Fibroblast of lung (primary cell): Measurements from ENCODE around the gene FBXO34. TPM values are rescaled to one million over a fixed set of nuclear protein-coding genes. Genes with fewer than 3 reads are reported as not detected.
"Not testable (repeated sequence)": the region's sequence is repeated elsewhere in the genome, so short reads cannot be mapped to it uniquely, and the experiment has no call there.

Experiments
- DNase-seq, 2 donors: peaks; one replicate each; pipeline versions ENCODE4 v3.0.0 to v3.0.0-alpha.2; 2010; ENCODE audit warnings: low read depth in 2 of 2
- H2AFZ ChIP-seq: 2 replicates; pipeline ENCODE4 v1.5.1; 2012; ENCODE audit warnings: low read length, control low read depth, inconsistent platforms
- H3K27ac ChIP-seq: 2 replicates; pipeline ENCODE4 v1.5.1; 2011; ENCODE audit warnings: low read length, control low read depth; ENCODE audit not compliant: insufficient read depth
- H3K27me3 ChIP-seq: 2 replicates; pipeline ENCODE4 v1.5.1; 2011; ENCODE audit warnings: mild to moderate bottlenecking, low read length; ENCODE audit not compliant: control insufficient read depth, insufficient read depth
- H3K36me3 ChIP-seq: 2 replicates; pipeline ENCODE4 v1.5.1; 2011; ENCODE audit warnings: low read length; ENCODE audit not compliant: control insufficient read depth, insufficient read depth
- H3K4me1 ChIP-seq: 2 replicates; pipeline ENCODE4 v1.5.1; 2011; ENCODE audit warnings: low read length; ENCODE audit not compliant: control insufficient read depth, insufficient read depth; ENCODE audit errors: extremely low read depth
- H3K4me2 ChIP-seq: 2 replicates; pipeline ENCODE4 v1.5.1; 2011; ENCODE audit warnings: low read length, control low read depth; ENCODE audit not compliant: insufficient read depth; ENCODE audit errors: extremely low read depth
- H3K4me3 ChIP-seq, 4 experiments: fragments of 200-600 bp in 1 of 4; sonication (generic) in 1 of 4; replicated peaks in 1 of 4; 2 replicates each; pipeline ENCODE4 v1.5.1; 2011 to 2016; ENCODE audit warnings: low read length in 4 of 4, low read depth in 3 of 4, mild to moderate bottlenecking in 3 of 4, control low read depth in 2 of 4, inconsistent platforms in 1 of 4, mixed read lengths in 1 of 4; ENCODE audit not compliant: insufficient read depth in 1 of 4; ENCODE audit errors: control extremely low read depth in 1 of 4
- H3K79me2 ChIP-seq: 2 replicates; pipeline ENCODE4 v1.5.1; 2012; ENCODE audit warnings: mild to moderate bottlenecking, low read length, inconsistent platforms; ENCODE audit not compliant: control insufficient read depth, insufficient read depth
- H3K9ac ChIP-seq: 2 replicates; pipeline ENCODE4 v1.5.1; 2011; ENCODE audit warnings: mild to moderate bottlenecking, low read length, control low read depth; ENCODE audit not compliant: insufficient read depth
- H3K9me3 ChIP-seq: 2 replicates; pipeline ENCODE4 v1.5.1; 2012; ENCODE audit warnings: low read depth, low read length; ENCODE audit not compliant: control insufficient read depth, insufficient read depth
- H4K20me1 ChIP-seq: 2 replicates; pipeline ENCODE4 v1.5.1; 2011; ENCODE audit warnings: low read length; ENCODE audit not compliant: control insufficient read depth, insufficient read depth; ENCODE audit errors: extremely low read depth
- EZH2 ChIP-seq: IDR thresholded peaks from 2 replicates; pipeline ENCODE4 v1.5.1; 2012; ENCODE audit warnings: low read length, control low read depth, mild to moderate bottlenecking; ENCODE audit errors: missing control alignments
- polyA plus RNA-seq, 2 donors: library from polyadenylated mRNA; depleted of rRNA in 1 of 2; stranded (reverse) in 1 of 2; unstranded in 1 of 2; fragments of >200 nt; gene quantifications; 2 replicates each; pipeline ENCODE4 v1.2.1, GENCODE V29; 2011 to 2012; ENCODE audit warnings: missing spikeins in 1 of 2
- total RNA-seq: library from RNA; depleted of rRNA; stranded (reverse); fragments of >200 nt; gene quantifications from 2 replicates; pipeline ENCODE4 v1.2.1, GENCODE V29; 2014
- TF ChIP-seq, protein P1 (sequence below), 2 donors: IDR thresholded peaks in 1 of 2; conservative IDR thresholded peaks in 1 of 2; 1 replicate in 1 of 2; 2 replicates in 1 of 2; pipeline ENCODE4 v1.5.1; 2011 to 2012; ENCODE audit warnings: low read length in 2 of 2, control low read depth in 1 of 2, inconsistent platforms in 1 of 2, low read depth in 1 of 2, mild to moderate bottlenecking in 1 of 2

Gene FBXO34
- total and polyA plus RNA-seq, 2 donors (not counting 1 experiment from before 2014, with no cell fraction given): 20.8 to 29.1 TPM

DNA sequence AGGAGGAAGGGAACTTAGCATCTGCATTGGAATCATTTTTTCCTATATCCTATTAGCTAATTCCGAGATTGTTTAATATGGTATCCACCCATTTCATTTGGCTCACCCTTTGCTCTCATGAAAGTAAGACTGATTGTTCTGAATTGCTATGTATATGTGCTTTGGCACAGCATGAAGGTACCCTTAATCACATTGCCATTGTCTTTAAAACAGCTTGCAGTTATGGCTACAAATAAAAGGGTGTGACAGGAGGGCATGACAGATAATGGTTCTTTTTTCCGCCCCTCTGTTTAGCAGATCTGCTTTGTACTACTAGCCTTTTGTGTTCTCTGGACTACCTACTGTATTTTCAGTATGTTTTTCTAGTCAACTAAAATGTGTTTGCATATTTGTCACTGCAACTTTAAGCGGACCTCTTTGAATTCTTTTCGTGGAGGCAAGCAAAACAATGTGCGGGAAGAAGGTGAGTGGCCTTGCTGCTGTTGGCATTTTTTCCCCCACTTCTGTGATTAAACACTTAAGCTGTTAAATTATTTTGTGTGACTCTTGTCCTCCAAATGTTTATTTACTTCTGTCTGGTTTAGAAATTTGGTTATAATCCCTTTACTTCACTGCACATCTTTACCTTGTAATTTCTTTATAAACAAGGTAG, 35.8 kb downstream of the FBXO34 start:
- Histone ChIP-seq H3K27me3 (no peaks in the 10 kb centered on the region), H3K9ac (no peak overlapping the region), H4K20me1 (no peaks in the 10 kb centered on the region), H3K9me3 (no peaks in the 10 kb centered on the region), H3K4me1 (no peaks in the 10 kb centered on the region), H3K36me3 (no peaks in the 10 kb centered on the region), H3K79me2 (peaks cover 2% of the 10 kb centered on the region), H3K4me2 (no peak overlapping the region), H3K4me3 (no peak overlapping the region), H3K27ac (no peak overlapping the region), H2AFZ (no peak overlapping the region)
- DNase-seq: peak in 1 of 2 donors; percentile 32
- TF ChIP-seq, protein P1, sequence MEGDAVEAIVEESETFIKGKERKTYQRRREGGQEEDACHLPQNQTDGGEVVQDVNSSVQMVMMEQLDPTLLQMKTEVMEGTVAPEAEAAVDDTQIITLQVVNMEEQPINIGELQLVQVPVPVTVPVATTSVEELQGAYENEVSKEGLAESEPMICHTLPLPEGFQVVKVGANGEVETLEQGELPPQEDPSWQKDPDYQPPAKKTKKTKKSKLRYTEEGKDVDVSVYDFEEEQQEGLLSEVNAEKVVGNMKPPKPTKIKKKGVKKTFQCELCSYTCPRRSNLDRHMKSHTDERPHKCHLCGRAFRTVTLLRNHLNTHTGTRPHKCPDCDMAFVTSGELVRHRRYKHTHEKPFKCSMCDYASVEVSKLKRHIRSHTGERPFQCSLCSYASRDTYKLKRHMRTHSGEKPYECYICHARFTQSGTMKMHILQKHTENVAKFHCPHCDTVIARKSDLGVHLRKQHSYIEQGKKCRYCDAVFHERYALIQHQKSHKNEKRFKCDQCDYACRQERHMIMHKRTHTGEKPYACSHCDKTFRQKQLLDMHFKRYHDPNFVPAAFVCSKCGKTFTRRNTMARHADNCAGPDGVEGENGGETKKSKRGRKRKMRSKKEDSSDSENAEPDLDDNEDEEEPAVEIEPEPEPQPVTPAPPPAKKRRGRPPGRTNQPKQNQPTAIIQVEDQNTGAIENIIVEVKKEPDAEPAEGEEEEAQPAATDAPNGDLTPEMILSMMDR (conservative IDR thresholded peaks at IDR 0.05 in 1 of 2, IDR thresholded peaks at IDR 0.05 in 1 of 2; ENCODE audit: low read depth in 1 of 2, low read length in 2 of 2): no peak
- TF ChIP-seq EZH2: no peak

DNA sequence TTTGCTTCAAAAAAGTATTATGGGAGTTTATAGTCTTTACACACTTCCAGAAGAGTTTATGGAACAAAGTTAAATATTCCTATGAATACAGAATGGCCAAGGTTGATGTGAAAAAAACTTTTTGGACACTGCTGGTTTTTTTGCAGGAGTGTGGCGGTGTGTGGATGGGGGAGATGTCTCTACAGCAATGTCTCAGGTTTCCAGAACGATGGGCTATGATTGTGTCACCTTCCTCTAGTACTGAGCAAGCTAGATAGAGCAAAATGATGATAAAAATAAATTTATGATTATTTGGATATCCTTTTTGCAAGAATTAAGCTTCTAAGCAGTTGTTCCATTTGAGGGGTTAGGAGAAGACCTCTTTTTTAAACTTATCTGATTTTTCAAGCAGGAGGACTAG, 37.9 kb downstream of the FBXO34 start:
- H4K20me1 ChIP-seq: no peaks in the 10 kb centered on the region
- no peak overlapping the region for H3K9ac ChIP-seq
- H3K4me3 ChIP-seq: no peak overlapping the region
- peaks cover 3% of the 10 kb centered on the region for H3K79me2 ChIP-seq
- TF ChIP-seq, protein P1 (conservative IDR thresholded peaks at IDR 0.05 in 1 of 2, IDR thresholded peaks at IDR 0.05 in 1 of 2; ENCODE audit: low read depth in 1 of 2, low read length in 2 of 2): no peak
- TF ChIP-seq EZH2: no peak
- H3K4me1 ChIP-seq: no peaks in the 10 kb centered on the region
- H3K27ac ChIP-seq: no peak overlapping the region
- no peaks in the 10 kb centered on the region for H3K9me3 ChIP-seq
- H3K27me3 ChIP-seq: no peaks in the 10 kb centered on the region
- H3K4me2 ChIP-seq: no peak overlapping the region
- H2AFZ ChIP-seq: no peak overlapping the region
- no peak for DNase-seq
- no peaks in the 10 kb centered on the region for H3K36me3 ChIP-seq

DNA sequence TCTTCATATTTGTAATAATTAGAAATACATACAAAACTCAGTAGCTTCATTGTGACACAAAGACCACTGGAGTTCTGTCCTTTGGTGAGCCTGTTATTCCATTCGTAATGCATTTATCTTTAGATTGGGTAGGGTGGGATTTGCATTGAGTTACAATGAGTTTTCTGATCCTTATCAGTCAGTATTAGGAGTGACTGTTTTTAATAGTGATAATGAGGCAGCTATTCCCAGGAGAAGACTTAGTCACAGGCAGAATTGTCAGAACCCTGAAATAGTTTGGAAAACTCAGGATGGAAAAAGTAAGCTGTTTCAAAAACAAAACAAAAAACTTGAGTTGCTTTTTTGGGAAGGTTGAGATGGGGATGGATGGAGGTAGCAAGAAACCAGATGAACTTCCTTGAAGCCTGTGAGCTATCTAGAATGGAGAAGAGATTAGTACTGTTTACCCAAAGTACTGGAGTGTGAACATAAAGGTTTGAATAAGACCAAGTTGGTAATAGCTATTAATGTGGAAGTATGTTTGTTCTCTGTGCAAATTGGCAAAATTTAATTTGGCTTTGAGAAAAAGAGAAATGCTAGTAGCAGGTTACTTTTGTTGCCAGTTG, 38.6 kb downstream of the FBXO34 start:
- no peaks in the 10 kb centered on the region for H3K27me3 ChIP-seq
- peak in 1 of 2 donors; percentile 33 for DNase-seq
- H3K27ac ChIP-seq: no peak overlapping the region

DNA sequence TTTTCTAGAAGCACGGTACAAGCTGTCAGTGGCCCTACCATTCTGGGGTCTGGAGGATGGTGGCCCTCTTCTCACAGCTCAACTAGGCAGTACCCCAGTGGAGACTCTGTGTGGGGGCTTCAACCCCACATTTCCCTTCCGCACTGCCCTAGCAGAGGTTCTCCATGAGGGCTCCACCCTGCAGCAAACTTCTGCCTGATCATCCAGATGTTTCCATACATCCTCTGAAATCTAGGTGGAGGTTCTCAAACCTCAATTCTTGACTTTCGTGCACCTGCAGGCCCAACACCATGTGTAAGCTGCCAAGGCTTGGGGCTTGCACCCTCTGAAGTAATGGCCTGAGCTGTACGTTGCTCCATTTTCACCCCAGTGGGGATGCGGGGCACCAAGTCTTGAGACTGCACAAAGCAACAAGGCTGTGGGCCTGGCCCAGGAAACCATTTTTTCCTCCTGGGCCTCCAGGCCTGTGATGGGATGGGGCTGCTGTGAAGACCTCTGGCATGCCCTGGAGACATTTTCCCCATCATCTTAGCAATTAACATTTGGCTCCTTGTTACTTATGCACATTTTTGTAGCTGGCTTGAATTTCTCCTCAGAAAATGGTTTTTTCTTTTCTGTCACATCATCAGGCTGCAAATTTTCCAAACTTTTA, 41.3 kb downstream of the FBXO34 start:
- H3K36me3 ChIP-seq, H4K20me1 ChIP-seq, H3K79me2 ChIP-seq, H3K4me1 ChIP-seq, H3K4me2 ChIP-seq, H3K4me3 ChIP-seq, H2AFZ ChIP-seq, H3K9ac ChIP-seq, H3K27ac ChIP-seq, H3K9me3 ChIP-seq, DNase-seq, H3K27me3 ChIP-seq: not testable (repeated sequence)

More for the DNA sequence above, 38.6 kb downstream of the FBXO34 start:
- H3K9me3 ChIP-seq: no peaks in the 10 kb centered on the region
- no peak overlapping the region for H3K9ac ChIP-seq
- H4K20me1 ChIP-seq: no peaks in the 10 kb centered on the region
- H2AFZ ChIP-seq: no peak overlapping the region
- H3K36me3 ChIP-seq: no peaks in the 10 kb centered on the region
- no peak overlapping the region for H3K4me3 ChIP-seq
- TF ChIP-seq EZH2: no peak
- TF ChIP-seq, protein P1 (conservative IDR thresholded peaks at IDR 0.05 in 1 of 2, IDR thresholded peaks at IDR 0.05 in 1 of 2; ENCODE audit: low read depth in 1 of 2, low read length in 2 of 2): no peak
- peaks cover 1% of the 10 kb centered on the region for H3K79me2 ChIP-seq
- no peaks in the 10 kb centered on the region for H3K4me1 ChIP-seq
- H3K4me2 ChIP-seq: no peak overlapping the region
